H1 (cell line): Measurements from ENCODE around the gene NT5DC3. TPM values are rescaled to one million over a fixed set of nuclear protein-coding genes. Genes with fewer than 3 reads are reported as not detected.

ENCODE experiments used
- CTCF ChIA-PET: fragments of 300-600 bp; sonication (Branson Sonifier 250); formaldehyde crosslinking; loops from one replicate; lab custom pipeline; 2021; ENCODE audit not compliant: partially characterized antibody; lab: Charles Lee
- POLR2A ChIA-PET: fragments of 300-600 bp; sonication (Branson Sonifier 250); formaldehyde crosslinking; loops from one replicate; lab custom pipeline; 2021; ENCODE audit warnings: inconsistent platforms; ENCODE audit not compliant: partially characterized antibody; lab: Charles Lee
- DNase-seq, 2 experiments: peaks; one replicate each; pipeline versions ENCODE4 v3.0.0 to v3.0.0-alpha.2; 2010 to 2022; ENCODE audit warnings: low spot score in 2 of 2, low read depth in 1 of 2, mixed read lengths in 1 of 2
- FAIRE-seq: peaks from 2 replicates; lab custom pipeline; 2011; peaks lifted over from hg19 to GRCh38; lab: Jason Lieb, UNC
- H2AFZ ChIP-seq: 2 replicates; pipeline ENCODE4 v1.8.1; 2012; ENCODE audit warnings: low read length, inconsistent platforms
- H2AK5ac ChIP-seq: 2 replicates; pipeline ENCODE4 v1.6.1; 2013; ENCODE audit warnings: low read depth, low read length
- H2BK120ac ChIP-seq: replicated peaks from 2 replicates; pipeline ENCODE3; 2013; ENCODE audit warnings: low read depth, low read length, inconsistent platforms
- H2BK12ac ChIP-seq: 2 replicates; pipeline ENCODE4 v1.6.1; 2013; ENCODE audit warnings: low read depth, low read length
- H2BK15ac ChIP-seq: 2 replicates; pipeline ENCODE4 v1.6.1; 2013; ENCODE audit warnings: low read length
- H2BK20ac ChIP-seq: 2 replicates; pipeline ENCODE4 v1.6.1; 2013; ENCODE audit warnings: low read length
- H2BK5ac ChIP-seq: 2 replicates; pipeline ENCODE4 v1.6.1; 2013; ENCODE audit warnings: low read depth, low read length
- H3K14ac ChIP-seq: 2 replicates; pipeline ENCODE4 v1.6.1; 2013; ENCODE audit warnings: inconsistent platforms; ENCODE audit not compliant: insufficient read length
- H3K18ac ChIP-seq: 2 replicates; pipeline ENCODE4 v1.6.1; 2013; ENCODE audit warnings: low read length; ENCODE audit errors: extremely low read depth
- H3K23ac ChIP-seq: 2 replicates; pipeline ENCODE4 v1.6.1; 2013; ENCODE audit warnings: inconsistent platforms; ENCODE audit not compliant: insufficient read length
- H3K23me2 ChIP-seq: 2 replicates; pipeline ENCODE4 v1.6.1; 2013; ENCODE audit warnings: low read depth, low read length
- H3K27ac ChIP-seq: 2 replicates; pipeline ENCODE4 v1.6.1; 2011; ENCODE audit warnings: low read depth, low read length, inconsistent platforms
- H3K27me3 ChIP-seq, 4 experiments: replicated peaks in 1 of 4; 1 replicate in 1 of 4; 2 replicates in 3 of 4; pipeline versions ENCODE4 v1.6.1 to v1.8.1; 2011 to 2013; ENCODE audit warnings: low read length in 3 of 4, mild to moderate bottlenecking in 3 of 4, inconsistent platforms in 2 of 4, mixed read lengths in 2 of 4, moderate library complexity in 1 of 4; ENCODE audit not compliant: control insufficient read depth in 3 of 4, insufficient read depth in 3 of 4; ENCODE audit errors: extremely low read depth in 1 of 4
- H3K36me3 ChIP-seq, 4 experiments: 2 replicates each; pipeline versions ENCODE4 v1.6.1 to v1.8.1; 2011 to 2013; ENCODE audit warnings: mild to moderate bottlenecking in 4 of 4, low read length in 3 of 4, moderate library complexity in 2 of 4, control low read depth in 1 of 4, inconsistent platforms in 1 of 4; ENCODE audit not compliant: insufficient read depth in 4 of 4, control insufficient read depth in 2 of 4
- H3K4ac ChIP-seq: replicated peaks from 2 replicates; pipeline ENCODE3; 2013; ENCODE audit warnings: low read length, low read depth, mixed read lengths, inconsistent platforms; ENCODE audit not compliant: insufficient read length
- H3K4me1 ChIP-seq, 4 experiments: replicated peaks in 1 of 4; 1 replicate in 1 of 4; 2 replicates in 3 of 4; pipeline versions ENCODE4 v1.6.1 to v1.8.1; 2011 to 2013; ENCODE audit warnings: low read length in 3 of 4, inconsistent platforms in 2 of 4, mixed read lengths in 1 of 4; ENCODE audit not compliant: insufficient read depth in 4 of 4, control insufficient read depth in 3 of 4
- H3K4me2 ChIP-seq, 2 experiments: 2 replicates each; pipeline versions ENCODE4 v1.6.1 to v1.8.1; 2011 to 2013; ENCODE audit warnings: low read depth in 2 of 2, low read length in 2 of 2, control low read depth in 1 of 2, inconsistent platforms in 1 of 2, mild to moderate bottlenecking in 1 of 2; ENCODE audit not compliant: insufficient read depth in 1 of 2
- H3K4me3 ChIP-seq, 4 experiments: fragments of 200-600, 300-600 bp in 1 of 4; sonication (generic), shearing (Covaris generic), sonication (Bioruptor Twin) in 1 of 4; 2 replicates each; pipeline versions ENCODE4 v1.5.1 to v1.8.1; 2011 to 2016; ENCODE audit warnings: low read length in 4 of 4, low read depth in 3 of 4, control low read depth in 2 of 4, inconsistent platforms in 2 of 4, mild to moderate bottlenecking in 2 of 4, mixed read lengths in 1 of 4, moderate library complexity in 1 of 4; ENCODE audit not compliant: insufficient read depth in 2 of 4; ENCODE audit errors: extremely low read depth in 1 of 4
- H3K56ac ChIP-seq: replicated peaks from 2 replicates; pipeline ENCODE3; 2013; ENCODE audit warnings: low read depth, mild to moderate bottlenecking, mixed read lengths, low read length, inconsistent platforms; ENCODE audit not compliant: insufficient read length
- H3K79me1 ChIP-seq: 2 replicates; pipeline ENCODE4 v1.6.1; 2013; ENCODE audit warnings: low read depth, low read length, control low read depth
- H3K79me2 ChIP-seq, 2 experiments: 2 replicates each; pipeline versions ENCODE4 v1.6.1 to v1.8.1; 2012 to 2013; ENCODE audit warnings: low read length in 2 of 2, mild to moderate bottlenecking in 2 of 2, inconsistent platforms in 1 of 2; ENCODE audit not compliant: insufficient read depth in 2 of 2, control insufficient read depth in 1 of 2
- H3K9ac ChIP-seq, 4 experiments: replicated peaks in 1 of 4; 1 replicate in 1 of 4; 2 replicates in 3 of 4; pipeline versions ENCODE4 v1.6.1 to v1.8.1; 2011 to 2013; ENCODE audit warnings: low read depth in 3 of 4, low read length in 3 of 4, control low read depth in 2 of 4, mild to moderate bottlenecking in 2 of 4, moderate library complexity in 2 of 4, inconsistent platforms in 1 of 4; ENCODE audit errors: extremely low read depth in 1 of 4
- H3K9me3 ChIP-seq, 2 experiments: 2 replicates each; pipeline versions ENCODE4 v1.6.1 to v1.8.1; 2012 to 2013; ENCODE audit warnings: mild to moderate bottlenecking in 2 of 2, moderate library complexity in 2 of 2, control low read depth in 1 of 2, inconsistent platforms in 1 of 2, low read depth in 1 of 2, low read length in 1 of 2, mixed read lengths in 1 of 2; ENCODE audit not compliant: insufficient read depth in 2 of 2
- H4K20me1 ChIP-seq, 2 experiments: replicated peaks in 1 of 2; 2 replicates each; pipeline versions ENCODE3 to v1.8.1; 2011 to 2013; ENCODE audit warnings: inconsistent platforms in 2 of 2, low read length in 2 of 2, mild to moderate bottlenecking in 1 of 2; ENCODE audit not compliant: insufficient read depth in 2 of 2, control insufficient read depth in 1 of 2
- H4K5ac ChIP-seq: 2 replicates; pipeline ENCODE4 v1.6.1; 2013; ENCODE audit warnings: low read length, low read depth, mixed read lengths, inconsistent platforms; ENCODE audit not compliant: insufficient read length
- H4K8ac ChIP-seq: 2 replicates; pipeline ENCODE4 v1.8.0; 2013; ENCODE audit warnings: mild to moderate bottlenecking, moderate library complexity, low read length, inconsistent platforms; ENCODE audit not compliant: insufficient read depth; ENCODE audit errors: extremely low read depth
- H4K91ac ChIP-seq: replicated peaks from 2 replicates; pipeline ENCODE3; 2013; ENCODE audit warnings: low read length, mixed read lengths, inconsistent platforms; ENCODE audit not compliant: insufficient read length
- ATF3 ChIP-seq: IDR thresholded peaks from 2 replicates; pipeline ENCODE4 v1.6.1; 2011; ENCODE audit warnings: low read depth, mild to moderate bottlenecking, low read length; ENCODE audit not compliant: insufficient read depth
- BCL11A ChIP-seq, 2 experiments: IDR thresholded peaks; one replicate each; pipeline ENCODE4 v1.6.1; 2011; ENCODE audit warnings: low read depth in 2 of 2, low read length in 2 of 2, mild to moderate bottlenecking in 2 of 2
- HDAC6 ChIP-seq: IDR thresholded peaks from one replicate; pipeline ENCODE4 v1.7.1; 2012; ENCODE audit warnings: low read depth, mild to moderate bottlenecking, inconsistent platforms, low read length, moderate library complexity
- RXRA ChIP-seq: IDR thresholded peaks from 2 replicates; pipeline ENCODE4 v1.6.1; 2011; ENCODE audit warnings: low read depth, mild to moderate bottlenecking, low read length, moderate library complexity; ENCODE audit not compliant: insufficient read depth
- SUZ12 ChIP-seq: fragments of 200-600 bp; sonication (generic); IDR thresholded peaks from 2 replicates; pipeline ENCODE4 v1.6.1; 2012; ENCODE audit warnings: mild to moderate bottlenecking, inconsistent platforms, low read length, moderate library complexity, mixed read lengths
- TBP ChIP-seq: IDR thresholded peaks from 2 replicates; pipeline ENCODE4 v1.6.1; 2011; ENCODE audit warnings: low read depth, low read length, improper control_type of control experiment
- TCF12 ChIP-seq: IDR thresholded peaks from 2 replicates; pipeline ENCODE4 v1.6.1; 2011; ENCODE audit warnings: low read depth, mild to moderate bottlenecking, low read length
- TEAD4 ChIP-seq: IDR thresholded peaks from 2 replicates; pipeline ENCODE4 v1.6.1; 2012; ENCODE audit warnings: low read depth, low read length, inconsistent platforms, mixed read lengths
- WGBS, 2 experiments: shearing (Covaris generic) in 1 of 2; methylation state at CpG; one replicate each; pipeline versions ENCODE4 v1.1.6 to v1.1.7; 2013 to 2015; ENCODE audit warnings: low lambda C conversion rate in 2 of 2, mixed read lengths in 2 of 2, inconsistent platforms in 1 of 2, low coverage in 1 of 2, missing lambda C conversion rate in 1 of 2; ENCODE audit not compliant: insufficient replicate concordance in 2 of 2, insufficient coverage in 1 of 2, insufficient read length in 1 of 2; ENCODE audit errors: extremely low coverage in 1 of 2, missing lambda C conversion rate in 1 of 2; 5-methylcytosine and 5-hydroxymethylcytosine counted together
- polyA plus RNA-seq, 7 experiments: library from polyadenylated mRNA; depleted of rRNA in 3 of 7; stranded (reverse) in 5 of 7; unstranded in 2 of 7; fragments of >200 nt in 5 of 7; fragments of 200-250 nt in 2 of 7; gene quantifications; 1 replicate in 5 of 7; 2 replicates in 1 of 7; 4 replicates in 1 of 7; pipeline versions ENCODE4 v1.2.1 to v1.2.3, GENCODE V29; 2011 to 2013; ENCODE audit warnings: missing spikeins in 2 of 7, mixed read lengths in 2 of 7
- total RNA-seq: library from RNA; stranded (reverse); fragmentation: NEBNext Ultra II Directional; extraction: Animal tissue kit (Norgen Biotek cat#: 25700); gene quantifications from 2 replicates; pipeline ENCODE4 v1.2.1, GENCODE V29; 2021

The NT5DC3 gene
- total and polyA plus RNA-seq, 2 of the 8 experiments (the other 6 are each of a cell fraction or from before 2014, with no cell fraction given): 5.4 to 14.8 TPM

DNA sequence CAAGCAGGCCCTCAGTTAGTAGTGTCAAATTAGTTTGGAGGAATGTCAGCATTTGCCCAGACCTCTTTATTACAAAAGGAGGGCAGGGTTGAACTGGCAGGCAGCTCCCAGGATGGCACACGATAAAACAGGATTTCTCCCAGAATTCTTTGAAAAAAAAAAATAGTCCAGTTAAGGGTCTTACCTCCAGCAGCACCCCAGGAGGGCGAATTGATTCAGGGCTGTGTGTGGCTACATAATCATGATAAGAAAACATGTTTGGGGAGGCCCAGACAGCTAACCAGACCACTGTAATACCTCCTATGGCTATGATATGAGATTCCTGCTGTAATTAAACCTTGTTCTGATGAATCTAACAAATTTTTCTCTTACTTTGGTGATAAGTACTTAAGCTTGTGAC lies 38.8 kb upstream of the NT5DC3 start:
- H3K4ac ChIP-seq: no peak overlapping the region
- no peak overlapping the region for H3K14ac ChIP-seq
- H3K9me3 ChIP-seq: no peaks in the 10 kb centered on the region
- no peak overlapping the region for H3K27ac ChIP-seq
- H4K20me1 ChIP-seq: no peaks in the 10 kb centered on the region
- H3K56ac ChIP-seq: no peak overlapping the region
- no peak overlapping the region for H2BK15ac ChIP-seq
- H3K4me2 ChIP-seq: no peak overlapping the region
- no peak for FAIRE-seq
- TF ChIP-seq RXRA (no peak), TCF12 (no peak), ATF3 (no peak), BCL11A (IDR thresholded peaks at IDR 0.05; ENCODE audit: low read depth in 2 of 2, low read length in 2 of 2) (no peak), TBP (no peak), HDAC6 (no peak), SUZ12 (no peak), TEAD4 (no peak)
- H3K4me1 ChIP-seq: no peaks in the 10 kb centered on the region
- WGBS, 2 experiments: 41% methylated on average over 2 of the region's 2 CpGs; no CpG with 5 or more reads in 1 of the 2 experiments
- H2BK20ac ChIP-seq: no peak overlapping the region
- H3K79me1 ChIP-seq: no peaks in the 10 kb centered on the region
- no peak for DNase-seq
- no peaks in the 10 kb centered on the region for H3K79me2 ChIP-seq
- H3K23ac ChIP-seq: no peak overlapping the region
- H4K8ac ChIP-seq: no peak overlapping the region
- no peak overlapping the region for H2AFZ ChIP-seq
- H3K4me3 ChIP-seq: no peak overlapping the region
- no peak overlapping the region for H2BK5ac ChIP-seq
- ChIA-PET POLR2A (interaction anchor here (1.0 to 2.3 kb wide), 3 partner anchors 15 to 86 kb away, joined by 3 to 6 read pairs (median 4); partner anchors contain the start of gene TDG), CTCF (interaction anchor here (0.7 to 3.0 kb wide), 4 partner anchors 10 to 229 kb away, joined by 3 to 9 read pairs (median 5); no protein-coding TSS in a partner anchor)
- H3K27me3 ChIP-seq: no peaks in the 10 kb centered on the region
- no peak overlapping the region for H4K91ac ChIP-seq
- H4K5ac ChIP-seq: no peak overlapping the region
- no peak overlapping the region for H2BK12ac ChIP-seq
- no peaks in the 10 kb centered on the region for H3K36me3 ChIP-seq
- no peaks in the 10 kb centered on the region for H3K23me2 ChIP-seq
- H3K18ac ChIP-seq: no peak overlapping the region
- no peak overlapping the region for H3K9ac ChIP-seq
- no peak overlapping the region for H2BK120ac ChIP-seq
- no peak overlapping the region for H2AK5ac ChIP-seq
